Subcutaneous adipose tissue (tissue), 4 donors: ENCODE measurements around the gene NANOGP8. TPM values are rescaled to one million over a fixed set of nuclear protein-coding genes. Genes with fewer than 3 reads are reported as not detected.

ENCODE experiments used
- CTCF ChIP-seq: fragments of 450-650 bp; IDR thresholded peaks from one replicate; pipeline ENCODE4 v1.5.1; 2016; ENCODE audit warnings: low read depth, mild to moderate bottlenecking, control low read depth, antibody characterized with exemption, moderate library complexity
- total RNA-seq, 4 donors: library from RNA; depleted of rRNA; stranded (reverse); fragments of >200 nt; gene quantifications; one replicate each; pipeline ENCODE4 v1.1.0, GENCODE V29; 2016

Gene NANOGP8
- total RNA-seq, 4 donors from 2014 or later: 0.66 to 2.3 TPM; not detected in 2

- TF ChIP-seq CTCF: no peak
These were observed 36.7 kb upstream of the NANOGP8 start for GRCh38 chr15:35121611-35122359.

GRCh38 chr15:35120173-35120572 is 35.1 kb upstream of the NANOGP8 start:
- TF ChIP-seq CTCF: no peak

DNA sequence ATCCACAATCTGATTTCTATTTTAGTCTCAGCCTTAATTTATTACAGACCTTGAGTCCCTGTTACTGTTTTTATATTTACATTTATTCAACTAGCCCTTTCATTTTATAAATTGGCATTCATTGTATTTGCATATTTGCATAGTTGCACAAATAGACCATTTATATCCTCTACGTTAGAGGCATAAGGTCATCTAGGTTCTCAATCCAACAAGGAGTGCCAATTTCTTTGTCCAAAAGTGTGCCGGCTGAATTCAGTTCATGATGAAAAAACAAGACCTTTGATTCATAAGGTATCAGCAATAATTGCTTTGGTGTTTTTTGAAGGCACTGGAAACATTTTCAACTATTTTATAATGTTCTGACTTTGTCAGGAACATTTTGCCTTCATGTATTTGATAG is 33.9 kb upstream of the NANOGP8 start:
- TF ChIP-seq CTCF: no peak

- no peak for TF ChIP-seq CTCF
These were observed 32.6 kb upstream of the NANOGP8 start for GRCh38 chr15:35117543-35118265.

DNA sequence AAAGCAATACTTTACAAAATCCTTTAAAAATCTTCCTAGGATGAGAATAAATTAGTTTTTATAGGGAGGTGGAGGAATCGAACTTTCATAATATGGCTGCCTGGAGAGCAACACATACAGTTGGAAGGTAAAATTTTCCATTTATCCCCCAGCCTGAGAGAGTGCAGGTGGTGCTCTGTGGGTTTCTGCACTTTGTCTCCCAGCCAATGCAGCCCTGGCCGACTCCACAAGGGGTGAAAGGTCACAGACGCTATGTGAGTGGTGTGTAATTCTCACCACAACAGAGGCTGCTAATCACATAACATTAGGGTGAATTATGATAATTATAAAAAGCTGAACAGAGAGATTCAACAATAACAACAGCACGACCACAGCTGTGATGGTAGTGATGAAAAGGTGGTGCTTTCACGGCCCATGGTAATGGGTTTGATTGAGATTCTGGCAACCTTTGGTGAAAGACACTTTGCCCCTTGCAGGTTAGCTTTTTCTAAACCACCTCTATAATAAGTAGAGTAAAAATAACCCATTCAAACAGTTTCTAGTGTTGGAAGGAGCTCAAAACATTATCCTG is 30.1 kb upstream of the NANOGP8 start:
- TF ChIP-seq CTCF: no peak

DNA sequence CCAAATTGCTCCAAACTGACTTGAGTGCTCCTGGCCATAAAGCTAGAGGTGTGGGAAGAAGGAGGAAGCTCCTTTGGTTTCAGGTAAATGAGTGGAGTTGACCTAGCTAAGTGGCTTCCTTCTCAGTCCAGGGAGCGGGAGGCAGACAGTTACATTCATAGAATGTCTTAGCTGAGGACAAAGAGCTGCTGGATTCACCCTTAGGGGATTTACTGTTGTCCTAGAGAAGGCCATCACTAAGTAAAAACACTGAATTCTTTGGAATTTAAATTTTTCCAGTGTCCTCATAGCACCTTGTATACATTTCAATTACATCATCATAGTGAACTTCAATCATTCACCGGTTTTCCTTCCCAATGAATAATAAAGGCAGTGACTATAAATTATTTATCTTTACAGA is 27.3 kb upstream of the NANOGP8 start:
- no peak for TF ChIP-seq CTCF

DNA sequence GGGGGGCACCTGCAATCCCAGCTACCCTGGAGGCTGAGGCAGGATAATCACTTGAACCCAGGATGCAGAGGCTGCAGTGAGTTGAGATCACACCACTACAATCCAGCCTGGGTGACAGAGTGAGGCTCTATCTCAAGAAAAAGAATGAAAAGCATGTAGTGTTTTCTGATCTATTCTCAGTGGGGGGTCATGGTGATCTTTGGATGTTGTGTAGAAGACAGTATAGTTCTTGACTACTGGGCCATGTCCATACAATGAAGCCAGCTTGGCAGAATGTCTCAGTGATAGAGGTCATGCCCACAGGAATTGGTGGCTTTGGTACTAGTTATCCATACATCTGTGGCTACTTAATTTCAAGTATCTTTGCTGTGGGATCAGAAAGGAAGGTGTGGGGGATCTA is 26.8 kb upstream of the NANOGP8 start:
- no peak for TF ChIP-seq CTCF
